Measurements from ENCODE around the gene SCFD2. TPM values are rescaled to one million over a fixed set of nuclear protein-coding genes. Genes with fewer than 3 reads are reported as not detected.

The SCFD2 gene
- polyA plus RNA-seq, 1 donor from 2014 or later = 5.0 TPM

- no peaks in the 10 kb centered on the region for H3K79me2 ChIP-seq (replicated peaks; ENCODE audit: insufficient read depth, low read length)
- TF ChIP-seq POLR2AphosphoS5 (IDR thresholded peaks at IDR 0.05) (no peak), REST (IDR thresholded peaks at IDR 0.05; ENCODE audit: borderline replicate concordance) (no peak), SMC3 (conservative IDR thresholded peaks at IDR 0.05; ENCODE audit: poor library complexity) (no peak), MXI1 (conservative IDR thresholded peaks at IDR 0.05; ENCODE audit: poor library complexity, severe bottlenecking) (no peak), EP300 (conservative IDR thresholded peaks at IDR 0.05; ENCODE audit: poor library complexity, severe bottlenecking) (no peak), EZH2 (IDR thresholded peaks at IDR 0.05; ENCODE audit: borderline replicate concordance, insufficient read depth, low read length, poor library complexity, severe bottlenecking) (no peak), CTCF (IDR thresholded peaks at IDR 0.05; ENCODE audit: poor library complexity, severe bottlenecking) (no peak), RAD21 (conservative IDR thresholded peaks at IDR 0.05) (no peak), TAF1 (IDR thresholded peaks at IDR 0.05; ENCODE audit: low read depth) (no peak)
- no peaks in the 10 kb centered on the region for H3F3A ChIP-seq (ENCODE audit: insufficient read depth, low read length, poor library complexity, severe bottlenecking)
- H3K4me3 ChIP-seq (ENCODE audit: low read length) = no peak overlapping the region
- no peaks in the 10 kb centered on the region for H3K9me2 ChIP-seq (ENCODE audit: insufficient read depth, low read length)
- no peaks in the 10 kb centered on the region for H3K27me3 ChIP-seq (ENCODE audit: insufficient read depth, low read depth, low read length)
- H3K9ac ChIP-seq (ENCODE audit: low read length) = no peak overlapping the region
- no peak overlapping the region for H3K27ac ChIP-seq (ENCODE audit: low read length)
- peaks cover 2% of the 10 kb centered on the region for H3K9me3 ChIP-seq (ENCODE audit: low read length)
- no peak overlapping the region for H3K4me2 ChIP-seq (ENCODE audit: low read length)
- no peak overlapping the region for H2AFZ ChIP-seq (ENCODE audit: low read depth, low read length)
- H4K20me1 ChIP-seq (ENCODE audit: insufficient read depth) = no peaks in the 10 kb centered on the region
- H3K36me3 ChIP-seq (ENCODE audit: insufficient read depth, low read length) = no peaks in the 10 kb centered on the region
These were observed 374.4 kb downstream of the SCFD2 start for GRCh38 chr4:52991472-52991871.

GRCh38 chr4:52990706-52991105, 375.2 kb downstream of the SCFD2 start:
- Histone ChIP-seq H3K27ac (ENCODE audit: low read length) (no peak overlapping the region), H2AFZ (ENCODE audit: low read depth, low read length) (no peak overlapping the region), H3K4me2 (ENCODE audit: low read length) (no peak overlapping the region), H3K9me2 (ENCODE audit: insufficient read depth, low read length) (no peaks in the 10 kb centered on the region), H3K9ac (ENCODE audit: low read length) (no peak overlapping the region), H4K20me1 (ENCODE audit: insufficient read depth) (no peaks in the 10 kb centered on the region), H3K9me3 (ENCODE audit: low read length) (peaks cover 2% of the 10 kb centered on the region), H3K36me3 (ENCODE audit: insufficient read depth, low read length) (no peaks in the 10 kb centered on the region), H3K4me3 (ENCODE audit: low read length) (no peak overlapping the region), H3K27me3 (ENCODE audit: insufficient read depth, low read depth, low read length) (no peaks in the 10 kb centered on the region), H3F3A (ENCODE audit: insufficient read depth, low read length, poor library complexity, severe bottlenecking) (no peaks in the 10 kb centered on the region), H3K79me2 (replicated peaks; ENCODE audit: insufficient read depth, low read length) (no peaks in the 10 kb centered on the region)
- TF ChIP-seq EP300 (conservative IDR thresholded peaks at IDR 0.05; ENCODE audit: poor library complexity, severe bottlenecking) = no peak
- no peak for TF ChIP-seq SMC3 (conservative IDR thresholded peaks at IDR 0.05; ENCODE audit: poor library complexity)
- no peak for TF ChIP-seq RAD21 (conservative IDR thresholded peaks at IDR 0.05)
- no peak for TF ChIP-seq TAF1 (IDR thresholded peaks at IDR 0.05; ENCODE audit: low read depth)
- TF ChIP-seq REST (IDR thresholded peaks at IDR 0.05; ENCODE audit: borderline replicate concordance) = no peak
- TF ChIP-seq MXI1 (conservative IDR thresholded peaks at IDR 0.05; ENCODE audit: poor library complexity, severe bottlenecking) = no peak
